GM18511 (cell line): ENCODE results near the gene CREG1.

Experiments used
- ATAC-seq: cut with Tn5 transposase; IDR thresholded peaks from one replicate; pipeline ENCODE4 v1.9.1; 2021; ENCODE audit warnings: mild to moderate bottlenecking, moderate library complexity; ENCODE audit not compliant: unreplicated experiment

Gene CREG1

DNA sequence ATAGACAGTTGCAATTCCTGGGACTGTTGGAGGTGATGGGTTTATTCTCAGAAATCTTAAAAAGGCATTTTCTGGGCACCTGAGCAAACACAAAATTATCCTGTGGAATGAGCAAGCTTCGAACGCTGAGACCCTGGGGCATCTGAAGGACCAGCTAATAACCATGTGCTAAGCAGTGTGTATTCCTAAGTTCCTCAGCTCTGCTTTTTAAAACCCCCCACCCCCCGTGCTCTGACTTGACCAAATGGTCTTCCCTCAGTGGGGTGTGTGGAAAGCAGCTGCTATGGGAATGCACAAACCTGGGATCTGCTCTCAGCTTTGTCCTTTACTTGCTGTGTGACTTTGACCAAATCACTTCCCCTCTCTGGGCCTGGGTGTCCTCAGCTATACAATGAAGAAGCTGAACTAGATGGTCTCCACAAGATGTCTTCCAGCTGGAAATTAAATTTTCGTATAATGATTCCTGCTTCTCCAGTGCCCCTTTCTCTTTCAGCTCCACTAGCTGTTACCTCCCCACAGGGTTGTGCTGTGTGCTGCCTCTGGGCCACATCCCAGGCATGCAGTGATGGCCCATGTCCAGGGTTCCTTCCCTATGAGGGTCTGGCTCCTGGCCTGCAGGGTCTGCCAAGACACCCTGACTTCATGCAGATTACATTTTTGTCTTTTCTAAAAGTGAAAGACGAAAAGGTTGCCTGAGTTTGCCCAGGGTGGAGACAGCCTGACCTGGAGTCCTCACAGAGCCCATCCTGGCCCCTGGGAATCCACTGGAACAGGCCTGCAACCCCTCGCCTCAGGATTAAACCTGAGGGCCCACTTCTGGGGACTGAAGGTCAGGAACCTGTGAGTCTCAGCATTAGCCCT, 20.4 kb downstream of the CREG1 start:
- ATAC-seq: no peak

DNA sequence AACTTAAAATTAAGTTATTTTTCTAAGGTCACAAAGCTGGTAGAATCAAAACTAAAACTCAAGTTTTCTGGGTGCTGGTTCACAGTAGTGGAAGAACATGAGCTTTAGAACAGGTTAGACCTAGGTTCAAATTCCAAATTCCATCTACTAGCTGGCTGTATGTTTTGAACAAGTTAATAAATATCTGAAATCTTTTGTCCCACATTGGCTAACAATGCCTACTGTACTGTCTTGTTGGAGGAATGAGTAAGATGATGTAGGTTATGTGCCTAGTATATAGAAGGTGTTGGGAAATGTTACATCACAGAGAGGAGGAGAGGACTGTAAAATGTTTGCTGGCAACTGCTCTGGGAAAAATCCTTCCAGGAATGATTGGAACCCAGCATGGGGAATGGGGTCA, 21.2 kb downstream of the CREG1 start:
- no peak for ATAC-seq

- ATAC-seq: no peak
Measured at GRCh38 chr1:167529829-167530474, 23.6 kb downstream of the CREG1 start.

DNA sequence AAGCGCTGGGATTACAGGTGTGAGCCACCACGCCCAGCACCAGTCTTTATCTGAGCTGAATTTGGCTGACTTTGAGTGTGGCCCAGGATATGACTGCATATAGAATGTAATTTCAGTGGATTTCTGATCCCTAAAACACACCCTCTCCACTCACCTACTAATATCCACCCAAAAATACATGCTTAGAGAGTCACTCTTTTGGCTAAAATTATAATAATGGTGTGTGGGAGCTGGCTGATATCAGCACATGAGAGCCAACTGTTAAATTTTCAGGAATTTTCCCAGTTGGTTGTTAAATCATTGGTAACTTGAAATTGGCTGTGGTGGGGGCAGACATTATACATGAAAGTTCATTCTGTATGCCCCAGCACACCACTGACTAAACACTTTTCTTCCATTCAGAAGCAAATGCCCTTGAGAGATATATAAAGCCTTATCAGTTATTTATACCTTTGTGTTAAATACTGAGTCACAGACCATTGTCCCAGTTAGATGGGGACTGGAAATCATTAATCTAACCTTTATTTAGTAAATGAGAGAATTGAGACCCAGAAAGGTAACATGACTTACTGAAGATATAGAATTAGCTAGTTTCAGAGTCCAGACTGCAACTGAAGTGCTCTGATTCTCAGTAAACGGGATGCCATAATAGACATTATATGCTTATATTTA, 25.4 kb downstream of the CREG1 start:
- ATAC-seq: no peak

- ATAC-seq: no peak
Measured at GRCh38 chr1:167526667-167527383, 26.7 kb downstream of the CREG1 start.

DNA sequence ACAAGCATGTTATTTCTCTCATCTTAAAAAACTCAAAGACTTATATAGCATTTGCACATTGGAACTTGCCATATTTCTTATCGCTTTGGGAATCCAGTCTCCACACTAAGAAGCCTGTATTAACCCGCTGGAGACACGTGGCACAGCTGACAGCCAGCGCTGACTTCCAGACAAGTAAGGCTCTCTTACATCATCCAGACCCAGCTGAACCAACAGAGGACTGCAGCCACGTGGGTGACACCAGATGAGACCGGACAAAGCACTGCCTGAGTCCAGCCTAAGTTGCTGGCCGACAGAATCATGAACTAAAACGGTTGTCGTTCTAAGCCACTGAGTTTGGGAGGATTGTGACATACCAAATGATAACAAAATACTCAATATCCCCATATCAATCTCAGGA, 28.9 kb downstream of the CREG1 start:
- no peak for ATAC-seq

DNA sequence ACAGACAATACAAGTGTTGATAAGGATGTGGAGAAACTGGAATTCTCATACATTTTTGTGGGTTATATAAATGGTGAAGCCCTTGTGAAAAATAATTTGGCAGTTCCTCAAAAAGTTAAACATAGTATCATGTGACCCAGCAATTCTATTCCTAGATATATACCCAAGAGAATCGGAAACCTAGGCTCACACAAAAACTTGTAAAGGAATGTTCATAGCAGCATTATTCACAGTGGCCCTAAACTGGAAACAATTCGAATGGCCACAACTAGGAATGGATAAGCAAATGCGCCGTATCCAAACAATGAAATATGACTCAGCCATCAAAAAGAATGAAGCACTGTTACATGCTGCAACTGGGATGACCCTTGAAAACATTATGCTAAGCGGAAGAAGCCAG, 31.3 kb downstream of the CREG1 start:
- no peak for ATAC-seq

DNA sequence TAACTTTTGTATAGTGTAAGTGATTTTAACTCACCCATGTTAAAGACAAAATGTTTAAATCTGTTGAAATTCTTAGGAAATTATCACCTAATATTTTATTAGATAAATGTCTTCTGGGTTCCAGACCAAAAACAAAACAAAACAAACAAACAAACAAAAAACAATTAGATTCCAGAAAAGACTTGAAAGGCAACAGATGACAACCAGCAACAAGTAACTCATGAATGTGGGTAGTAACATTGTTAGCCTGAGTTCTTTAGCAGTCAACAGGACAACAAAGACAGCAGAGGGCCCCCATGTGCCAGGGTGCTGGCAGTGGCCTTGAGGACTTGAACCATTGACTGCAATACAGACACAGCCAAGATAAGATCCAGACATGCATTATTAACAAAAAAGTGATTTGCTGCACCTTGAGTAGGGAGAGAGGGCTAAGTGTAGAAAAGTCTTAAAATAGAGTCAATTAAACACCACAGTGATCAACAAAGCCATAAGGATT, 32.8 kb downstream of the CREG1 start:
- ATAC-seq: no peak

- no peak for ATAC-seq
Measured at GRCh38 chr1:167518331-167518700, 35.2 kb downstream of the CREG1 start, which contains the start of gene CD247. Gene CD247 (minus strand): TSS chr1:167518529. CDS start chr1:167518465, 64 bp downstream.

GRCh38 chr1:167517535-167518330, 35.8 kb downstream of the CREG1 start:
- ATAC-seq: no peak

DNA sequence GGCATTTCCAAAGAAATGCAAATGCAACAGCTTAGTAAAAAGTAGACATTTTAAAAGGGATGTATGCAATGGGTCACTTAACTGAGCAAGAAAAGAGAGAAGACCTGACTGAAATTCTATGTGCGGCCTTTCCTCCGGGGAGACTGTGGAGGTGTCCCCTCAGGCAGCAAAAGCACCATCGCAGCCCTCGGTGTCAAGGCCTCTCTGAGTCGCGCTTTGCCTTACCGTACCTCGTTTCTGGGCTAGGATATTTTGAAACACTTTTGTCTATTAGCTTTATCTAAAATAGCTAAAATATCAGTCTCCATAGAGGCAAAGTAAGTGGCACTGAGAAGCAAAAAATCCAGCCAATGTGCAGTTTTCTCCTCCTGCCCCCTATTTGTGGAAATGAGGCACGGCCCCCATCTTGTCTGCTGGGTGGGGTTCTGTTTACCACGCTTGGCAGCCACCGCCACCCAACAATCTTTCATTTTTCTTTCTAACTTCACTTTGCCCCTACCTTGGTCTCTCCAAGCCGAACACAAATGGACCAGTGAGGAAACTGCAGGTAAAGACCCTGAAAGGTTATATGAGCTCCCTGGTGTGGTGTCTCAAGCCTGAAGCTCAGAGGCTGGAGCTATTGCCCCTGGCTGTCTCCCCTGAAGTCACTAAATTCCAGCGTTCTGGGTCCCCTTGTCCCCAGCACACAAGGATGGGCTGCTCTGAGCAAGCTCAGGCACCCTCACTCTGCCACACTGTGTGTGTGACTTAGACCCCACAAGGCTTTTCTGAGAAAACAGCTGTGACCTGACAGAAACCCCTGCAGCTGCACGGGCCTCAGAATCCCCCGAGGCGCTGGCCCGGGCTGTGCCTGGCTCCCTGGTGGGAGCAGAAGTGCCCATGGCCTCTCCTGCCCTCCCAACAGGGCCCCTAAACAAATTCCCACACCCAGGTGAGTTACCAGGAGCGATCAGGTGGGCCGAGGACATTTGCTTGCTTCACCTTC, 36.9 kb downstream of the CREG1 start:
- ATAC-seq: no peak

- no peak for ATAC-seq
Measured at GRCh38 chr1:167515893-167516321, 37.7 kb downstream of the CREG1 start.

DNA sequence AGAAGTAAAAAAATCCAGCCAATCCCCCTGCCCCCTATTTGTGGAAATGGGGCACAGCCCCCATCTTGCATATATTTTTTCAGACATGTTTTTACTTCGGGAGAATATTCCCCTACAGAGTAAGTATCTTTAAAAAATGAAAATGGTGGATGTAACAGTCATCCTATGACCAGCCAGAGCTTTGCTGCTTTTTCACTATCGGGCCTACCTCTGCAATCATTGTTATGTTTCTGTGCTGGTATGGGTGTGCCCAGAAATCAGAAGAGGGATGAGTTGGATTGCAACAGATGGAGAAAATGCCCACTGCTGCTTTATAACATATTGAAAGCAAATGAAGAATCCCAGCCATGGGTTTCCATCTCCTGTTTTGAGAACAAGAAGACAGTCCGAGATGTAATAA, 38.1 kb downstream of the CREG1 start:
- ATAC-seq: no peak

DNA sequence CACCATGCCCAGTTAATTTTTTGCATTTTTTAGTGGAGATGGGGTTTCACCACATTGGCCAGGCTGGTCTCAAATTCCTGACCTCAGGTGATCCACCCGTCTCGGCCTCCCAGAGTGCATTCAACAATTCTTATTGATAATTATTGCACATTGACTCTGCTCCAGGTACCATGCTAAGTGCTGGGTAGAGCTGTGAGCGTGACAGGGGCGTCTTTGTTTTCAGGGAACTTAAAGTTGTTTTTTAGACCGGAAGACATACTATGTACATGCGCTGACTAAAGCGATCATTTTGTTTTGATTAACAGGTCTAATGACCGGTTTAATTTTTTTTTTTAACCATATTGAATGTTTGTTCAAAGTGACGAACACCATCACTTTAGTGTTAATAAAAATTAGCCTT, 39.3 kb downstream of the CREG1 start:
- no peak for ATAC-seq

GRCh38 chr1:167512046-167512654, 41.4 kb downstream of the CREG1 start:
- no peak for ATAC-seq

- no peak for ATAC-seq
Measured at GRCh38 chr1:167511374-167511986, 42.1 kb downstream of the CREG1 start.

DNA sequence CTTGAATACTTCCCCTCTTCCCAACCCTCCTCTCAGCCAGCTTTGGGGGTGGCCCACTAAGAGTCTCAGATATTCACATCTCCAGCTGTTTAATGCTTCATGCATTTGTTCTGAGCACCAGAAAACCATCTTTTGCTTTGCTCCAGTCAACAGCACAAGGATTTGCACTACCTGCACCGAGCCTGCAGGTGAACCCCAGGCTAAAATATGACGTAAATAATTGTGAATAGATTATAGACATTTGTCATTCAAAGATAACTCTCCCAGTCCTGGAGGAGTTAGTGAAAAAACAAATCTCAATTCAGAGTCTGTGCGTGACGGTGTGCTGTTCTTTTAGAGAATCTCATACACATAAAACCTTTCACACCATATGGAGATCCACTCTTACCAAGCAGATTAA, 42.7 kb downstream of the CREG1 start:
- ATAC-seq: no peak

DNA sequence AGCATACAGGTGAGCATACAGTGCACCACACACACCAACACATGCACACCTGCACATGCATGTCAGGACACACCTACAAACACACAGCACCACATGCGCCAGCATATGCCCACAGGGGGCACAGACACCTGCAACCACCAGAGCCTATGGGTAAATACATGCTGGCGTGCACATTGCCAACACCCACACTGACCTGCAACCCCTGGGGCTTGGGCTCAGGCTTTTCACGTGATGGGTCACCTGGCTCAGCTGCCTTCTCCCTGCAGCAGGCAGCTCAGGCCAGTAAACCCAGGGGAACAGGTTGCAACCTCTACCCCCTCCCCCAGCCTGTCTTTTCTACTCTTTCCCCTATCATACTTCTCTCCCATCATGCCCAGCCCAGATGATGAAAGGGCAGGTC, 43.3 kb downstream of the CREG1 start:
- no peak for ATAC-seq
